IMR-90 (cell line): ENCODE data around the gene CTAG1A.
"Not testable (repeated sequence)": the region's sequence is repeated elsewhere in the genome, so short reads cannot be mapped to it uniquely, and the experiment has no call there.

ENCODE experiments used
- POLR2A ChIP-seq: IDR thresholded peaks from 2 replicates; pipeline ENCODE4 v1.6.1; 2012; ENCODE audit warnings: mild to moderate bottlenecking, low read depth, low read length
- RAD21 ChIP-seq: IDR thresholded peaks from 2 replicates; pipeline ENCODE4 v1.6.1; 2012; ENCODE audit warnings: low read length, improper control_type of control experiment
- RCOR1 ChIP-seq: IDR thresholded peaks from 2 replicates; pipeline ENCODE4 v1.6.1; 2012; ENCODE audit warnings: mild to moderate bottlenecking, low read length, improper control_type of control experiment; ENCODE audit not compliant: insufficient replicate concordance
- RFX5 ChIP-seq: IDR thresholded peaks from 2 replicates; pipeline ENCODE4 v1.8.0; 2012; ENCODE audit warnings: low read depth, mild to moderate bottlenecking, low read length, moderate library complexity
- TF ChIP-seq, protein P1 (sequence below): conservative IDR thresholded peaks from 2 replicates; pipeline ENCODE4 v1.5.1; 2012; ENCODE audit warnings: mild to moderate bottlenecking, low read depth, low read length, improper control_type of control experiment
- TF ChIP-seq, protein P2 (sequence below): fragments of 150-350 bp; IDR thresholded peaks from 2 replicates; pipeline ENCODE4 v1.6.1; 2017; ENCODE audit warnings: mild to moderate bottlenecking, antibody characterized with exemption, low read length, low read depth

DNA sequence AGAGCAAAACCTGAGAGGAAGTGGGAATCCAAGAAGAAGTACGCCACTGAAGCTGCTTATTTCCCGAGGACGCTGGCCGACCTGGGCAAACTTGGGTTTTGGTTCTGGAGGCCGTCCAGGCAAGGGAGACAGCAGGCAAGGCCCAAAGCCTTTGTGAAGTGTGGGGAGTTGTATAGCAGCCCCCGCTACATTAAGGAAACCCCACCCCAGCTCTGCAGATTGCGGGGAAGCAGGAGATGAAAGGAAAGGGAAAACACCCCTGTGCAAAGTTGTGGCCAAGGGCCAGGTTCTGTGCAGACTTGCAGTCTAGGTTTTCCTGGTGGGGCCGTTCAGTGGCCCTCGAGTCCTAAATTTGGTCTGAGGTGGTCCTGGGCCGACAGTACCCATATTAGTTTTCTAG is 11.9 kb upstream of the CTAG1A start:
- TF ChIP-seq RCOR1, POLR2A, RAD21, RFX5: not testable (repeated sequence)
- TF ChIP-seq, protein P1, sequence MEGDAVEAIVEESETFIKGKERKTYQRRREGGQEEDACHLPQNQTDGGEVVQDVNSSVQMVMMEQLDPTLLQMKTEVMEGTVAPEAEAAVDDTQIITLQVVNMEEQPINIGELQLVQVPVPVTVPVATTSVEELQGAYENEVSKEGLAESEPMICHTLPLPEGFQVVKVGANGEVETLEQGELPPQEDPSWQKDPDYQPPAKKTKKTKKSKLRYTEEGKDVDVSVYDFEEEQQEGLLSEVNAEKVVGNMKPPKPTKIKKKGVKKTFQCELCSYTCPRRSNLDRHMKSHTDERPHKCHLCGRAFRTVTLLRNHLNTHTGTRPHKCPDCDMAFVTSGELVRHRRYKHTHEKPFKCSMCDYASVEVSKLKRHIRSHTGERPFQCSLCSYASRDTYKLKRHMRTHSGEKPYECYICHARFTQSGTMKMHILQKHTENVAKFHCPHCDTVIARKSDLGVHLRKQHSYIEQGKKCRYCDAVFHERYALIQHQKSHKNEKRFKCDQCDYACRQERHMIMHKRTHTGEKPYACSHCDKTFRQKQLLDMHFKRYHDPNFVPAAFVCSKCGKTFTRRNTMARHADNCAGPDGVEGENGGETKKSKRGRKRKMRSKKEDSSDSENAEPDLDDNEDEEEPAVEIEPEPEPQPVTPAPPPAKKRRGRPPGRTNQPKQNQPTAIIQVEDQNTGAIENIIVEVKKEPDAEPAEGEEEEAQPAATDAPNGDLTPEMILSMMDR = not testable (repeated sequence)
- TF ChIP-seq, protein P2, sequence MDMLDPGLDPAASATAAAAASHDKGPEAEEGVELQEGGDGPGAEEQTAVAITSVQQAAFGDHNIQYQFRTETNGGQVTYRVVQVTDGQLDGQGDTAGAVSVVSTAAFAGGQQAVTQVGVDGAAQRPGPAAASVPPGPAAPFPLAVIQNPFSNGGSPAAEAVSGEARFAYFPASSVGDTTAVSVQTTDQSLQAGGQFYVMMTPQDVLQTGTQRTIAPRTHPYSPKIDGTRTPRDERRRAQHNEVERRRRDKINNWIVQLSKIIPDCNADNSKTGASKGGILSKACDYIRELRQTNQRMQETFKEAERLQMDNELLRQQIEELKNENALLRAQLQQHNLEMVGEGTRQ = not testable (repeated sequence)
